Upper lobe of left lung (tissue), 4 donors: ENCODE data around the gene DENND4B.

ENCODE experiments used
- CTCF ChIP-seq, 6 experiments: fragments of 450-650 bp in 4 of 6; fragments of 200-600 bp in 2 of 6; sonication (generic) in 2 of 6; IDR thresholded peaks; one replicate each; pipeline ENCODE4 v1.5.1; 2016 to 2019; ENCODE audit warnings: antibody characterized with exemption in 6 of 6
- EP300 ChIP-seq, 4 donors: sonication (generic); formaldehyde crosslinking; IDR thresholded peaks; one replicate each; pipeline ENCODE4 v1.5.1; 2017; ENCODE audit warnings: antibody characterized with exemption in 4 of 4, control low read depth in 2 of 4
- POLR2AphosphoS5 ChIP-seq, 2 donors: sonication (generic); formaldehyde crosslinking; IDR thresholded peaks; one replicate each; pipeline ENCODE4 v1.5.1; 2017; ENCODE audit warnings: antibody characterized with exemption in 2 of 2

GRCh38 chr1:153880024-153880423 is 66.5 kb downstream of the DENND4B start:
- no peak for TF ChIP-seq CTCF (IDR thresholded peaks at IDR 0.05)
- no peak for TF ChIP-seq EP300 (IDR thresholded peaks at IDR 0.05)
- no peak for TF ChIP-seq POLR2AphosphoS5 (IDR thresholded peaks at IDR 0.05)
